Esophagus squamous epithelium (tissue), 5 donors: ENCODE results near the gene PTPRD. TPM values are rescaled to one million over a fixed set of nuclear protein-coding genes. Genes with fewer than 3 reads are reported as not detected.

Experiments used
- DNase-seq: peaks from one replicate; lab custom pipeline; 2025; lab: John Stamatoyannopoulos, UW
- H3K27ac ChIP-seq, 4 donors: fragments of 200-600 bp; sonication (generic); one replicate each; pipeline ENCODE4 v1.5.1; 2016 to 2019; ENCODE audit warnings: mild to moderate bottlenecking in 1 of 4
- H3K27me3 ChIP-seq, 4 donors: fragments of 200-600 bp; sonication (generic); 1 replicate in 3 of 4; 2 replicates in 1 of 4; pipeline versions ENCODE4 v1.5.1 to v1.6.0; 2017 to 2021; ENCODE audit warnings: antibody characterized with exemption in 1 of 4
- H3K36me3 ChIP-seq, 3 donors: fragments of 200-600 bp; sonication (generic); one replicate each; pipeline ENCODE4 v1.5.1; 2016 to 2019
- H3K4me1 ChIP-seq, 3 donors: fragments of 200-600 bp; sonication (generic); one replicate each; pipeline ENCODE4 v1.5.1; 2017 to 2019
- H3K4me3 ChIP-seq, 4 donors: fragments of 200-600 bp; sonication (generic); 1 replicate in 3 of 4; 2 replicates in 1 of 4; pipeline ENCODE4 v1.5.1; 2016 to 2019; ENCODE audit warnings: mild to moderate bottlenecking in 2 of 4, moderate library complexity in 1 of 4
- H3K9me3 ChIP-seq, 3 donors: fragments of 200-600 bp; sonication (generic); one replicate each; pipeline ENCODE4 v1.5.1; 2016 to 2019
- CTCF ChIP-seq, 6 experiments: fragments of 450-650 bp in 4 of 6; fragments of 200-600 bp in 2 of 6; sonication (generic) in 2 of 6; IDR thresholded peaks; one replicate each; pipeline ENCODE4 v1.5.1; 2016 to 2019; ENCODE audit warnings: antibody characterized with exemption in 6 of 6, mild to moderate bottlenecking in 4 of 6, moderate library complexity in 4 of 6
- POLR2A ChIP-seq, 4 donors: fragments of 450-650 bp; IDR thresholded peaks; one replicate each; pipeline ENCODE4 v1.6.1; 2017; ENCODE audit warnings: antibody characterized with exemption in 4 of 4, mild to moderate bottlenecking in 4 of 4, moderate library complexity in 3 of 4
- WGBS, 2 donors: methylation state at CpG; one replicate each; pipeline ENCODE4 v1.1.5; 2018; 5-methylcytosine and 5-hydroxymethylcytosine counted together
- intact Hi-C: fragments of 100-400 bp; cut with DNase I; formaldehyde crosslinking; loops from one replicate; pipeline ENCODE4 v1.15.0; 2022
- total RNA-seq, 4 donors: library from RNA; depleted of rRNA; stranded (reverse); fragments of >200 nt; gene quantifications; one replicate each; pipeline ENCODE4 v1.1.0, GENCODE V29; 2016
- donor health status: DM: yes; HTN: yes; CAD: no.

PTPRD gene
- total RNA-seq, 4 donors from 2014 or later, result 0.23 to 16.3 (median 6.6) TPM

GRCh38 chr9:10204276-10204675 lies 408.5 kb downstream of the PTPRD start:
- no peak for DNase-seq
- 35 to 76% methylated on average over 1 of the region's 1 CpG for WGBS, 2 donors
- Histone ChIP-seq H3K4me1 (peaks cover 0 to 4% (median 0%) of the 10 kb centered on the region in 3 donors), H3K36me3 (no peaks in the 10 kb centered on the region), H3K4me3 (no peak overlapping the region), H3K27ac (no peak overlapping the region), H3K9me3 (no peaks in the 10 kb centered on the region), H3K27me3 (no peaks in the 10 kb centered on the region)
- TF ChIP-seq CTCF (IDR thresholded peaks at IDR 0.05), result no peak
- TF ChIP-seq POLR2A (IDR thresholded peaks at IDR 0.05), result no peak
- intact Hi-C loops, result no loop called here

- Histone ChIP-seq H3K36me3 (no peaks in the 10 kb centered on the region), H3K27me3 (no peaks in the 10 kb centered on the region), H3K4me3 (no peak overlapping the region), H3K9me3 (no peaks in the 10 kb centered on the region), H3K4me1 (no peaks in the 10 kb centered on the region), H3K27ac (no peak overlapping the region)
- WGBS, 2 donors, result 23 to 31% methylated on average over 1 of the region's 1 CpG
- no peak for DNase-seq
- TF ChIP-seq CTCF (IDR thresholded peaks at IDR 0.05) (no peak), POLR2A (IDR thresholded peaks at IDR 0.05) (no peak)
- intact Hi-C loops, result no loop called here
Observed at GRCh38 chr9:10173561-10173960, 439.2 kb downstream of the PTPRD start.

GRCh38 chr9:10172476-10172875 lies 440.3 kb downstream of the PTPRD start:
- DNase-seq, result no peak
- Histone ChIP-seq H3K27me3 (no peaks in the 10 kb centered on the region), H3K27ac (no peak overlapping the region), H3K9me3 (no peaks in the 10 kb centered on the region), H3K4me1 (no peaks in the 10 kb centered on the region), H3K36me3 (no peaks in the 10 kb centered on the region), H3K4me3 (no peak overlapping the region)
- WGBS, 2 donors, result 53 to 63% methylated on average over 2 of the region's 2 CpGs
- intact Hi-C loops, result no loop called here
- TF ChIP-seq CTCF (IDR thresholded peaks at IDR 0.05) (no peak), POLR2A (IDR thresholded peaks at IDR 0.05) (no peak)

- Histone ChIP-seq H3K4me3 (no peak overlapping the region), H3K27ac (no peak overlapping the region), H3K9me3 (no peaks in the 10 kb centered on the region), H3K27me3 (no peaks in the 10 kb centered on the region), H3K36me3 (no peaks in the 10 kb centered on the region), H3K4me1 (no peaks in the 10 kb centered on the region)
- intact Hi-C loops, result no loop called here
- TF ChIP-seq POLR2A (IDR thresholded peaks at IDR 0.05), result no peak
- no peak for TF ChIP-seq CTCF (IDR thresholded peaks at IDR 0.05)
- no peak for DNase-seq
- 21 to 50% methylated on average over 1 of the region's 1 CpG for WGBS, 2 donors
Observed at GRCh38 chr9:10168241-10168640, 444.6 kb downstream of the PTPRD start.

GRCh38 chr9:10148796-10149195 lies 464.0 kb downstream of the PTPRD start:
- intact Hi-C loops, result no loop called here
- no peaks in the 10 kb centered on the region for H3K9me3 ChIP-seq
- DNase-seq, result no peak
- H3K36me3 ChIP-seq, result no peaks in the 10 kb centered on the region
- no peak overlapping the region for H3K27ac ChIP-seq
- H3K27me3 ChIP-seq, result no peaks in the 10 kb centered on the region
- H3K4me3 ChIP-seq, result no peak overlapping the region
- no peaks in the 10 kb centered on the region for H3K4me1 ChIP-seq
- TF ChIP-seq POLR2A (IDR thresholded peaks at IDR 0.05) (no peak), CTCF (IDR thresholded peaks at IDR 0.05) (no peak)
